Cortex of kidney (tissue), 1 donor: ENCODE results near the gene ANO6.
"Not testable (repeated sequence)": the region's sequence is repeated elsewhere in the genome, so short reads cannot be mapped to it uniquely, and the experiment has no call there.

Experiments used
- DNase-seq: peaks from one replicate; lab custom pipeline; 2025; lab: John Stamatoyannopoulos, UW

Gene ANO6

GRCh38 chr12:45213107-45213506, 2.8 kb upstream of the ANO6 start:
- no peak for DNase-seq

- no peak for DNase-seq
Observed at GRCh38 chr12:45214071-45214470, 1.8 kb upstream of the ANO6 start.

- DNase-seq: no peak
Observed at GRCh38 chr12:45214749-45215418, 1.0 kb upstream of the ANO6 start.

GRCh38 chr12:45216230-45216982, 511 bp downstream of the ANO6 start:
- no peak for DNase-seq

- no peak for DNase-seq
Observed at GRCh38 chr12:45216983-45217485, 1.1 kb downstream of the ANO6 start.

GRCh38 chr12:45217846-45218245, 2.0 kb downstream of the ANO6 start:
- no peak for DNase-seq

GRCh38 chr12:45219621-45220020, 3.7 kb downstream of the ANO6 start:
- no peak for DNase-seq

GRCh38 chr12:45220363-45220931, 4.6 kb downstream of the ANO6 start:
- DNase-seq: no peak

GRCh38 chr12:45220969-45221368, 5.1 kb downstream of the ANO6 start:
- no peak for DNase-seq

- no peak for DNase-seq
Observed at GRCh38 chr12:45223868-45224267, 8.0 kb downstream of the ANO6 start.

- DNase-seq: no peak
Observed at GRCh38 chr12:45224311-45224710, 8.4 kb downstream of the ANO6 start.

- DNase-seq: no peak
Observed at GRCh38 chr12:45226021-45226420, 10.1 kb downstream of the ANO6 start.

GRCh38 chr12:45227316-45228067, 11.6 kb downstream of the ANO6 start:
- no peak for DNase-seq

GRCh38 chr12:45231515-45232145, 15.7 kb downstream of the ANO6 start:
- DNase-seq: no peak

- DNase-seq: no peak
Observed at GRCh38 chr12:45232146-45232755, 16.4 kb downstream of the ANO6 start.

- no peak for DNase-seq
Observed at GRCh38 chr12:45232756-45233372, 17.0 kb downstream of the ANO6 start.

GRCh38 chr12:45234139-45234865, 18.4 kb downstream of the ANO6 start:
- DNase-seq: no peak

- no peak for DNase-seq
Observed at GRCh38 chr12:45235087-45236025, 19.5 kb downstream of the ANO6 start.

GRCh38 chr12:45236383-45236782, 20.5 kb downstream of the ANO6 start:
- DNase-seq: not testable (repeated sequence)
